ENCODE measurements around the gene PTPRD.

Gene PTPRD

DNA sequence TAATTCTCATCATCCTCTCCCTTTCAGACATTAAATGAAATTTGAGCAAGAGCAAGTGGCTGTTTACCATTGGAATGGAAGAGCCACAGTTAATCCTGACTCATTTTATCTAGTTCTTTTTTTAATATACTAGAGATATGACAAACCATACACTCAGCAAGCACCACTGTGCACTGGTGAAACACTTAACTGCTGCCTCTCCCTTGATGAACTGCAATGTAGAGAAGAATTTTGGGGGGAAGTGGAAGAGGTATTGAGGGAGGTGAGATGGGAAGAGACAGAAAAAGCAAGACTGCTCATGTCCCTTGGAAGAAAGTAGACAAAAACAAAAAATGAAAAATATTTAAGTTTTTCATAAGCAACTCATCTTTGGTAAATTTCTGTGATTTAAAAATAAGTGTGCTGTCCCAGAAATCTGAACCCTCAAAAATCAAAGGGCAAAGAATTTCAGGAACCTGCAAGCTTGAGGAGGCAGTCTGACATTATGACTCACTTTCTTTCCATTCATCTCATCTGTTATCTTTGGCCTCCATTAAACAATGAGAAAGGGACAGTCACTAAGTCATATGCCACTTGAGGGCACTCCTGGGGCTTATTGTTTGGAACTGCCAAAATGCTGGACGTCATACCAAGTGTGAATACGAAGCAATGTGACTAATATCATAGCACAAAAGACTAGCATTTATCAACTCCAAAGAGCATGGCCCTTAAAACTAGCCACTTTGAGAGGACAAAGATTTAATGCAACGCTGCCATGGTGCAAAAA, 2246.5 kb downstream of the PTPRD start:
- DNase-seq (ENCODE audit: insufficient read length) (no peak), FAIRE-seq (no peak)
- no peak for TF ChIP-seq POLR2AphosphoS5 (IDR thresholded peaks at IDR 0.05; ENCODE audit: low read depth, low read length)
- TF ChIP-seq POLR2A (IDR thresholded peaks at IDR 0.05; ENCODE audit: low read depth, low read length): no peak
- no peak for TF ChIP-seq TAF1 (IDR thresholded peaks at IDR 0.05; ENCODE audit: borderline replicate concordance, low read depth, low read length)

- no peak for DNase-seq (ENCODE audit: insufficient read length)
Measured at GRCh38 chr9:8365466-8366160, 2247.2 kb downstream of the PTPRD start.

GRCh38 chr9:8365029-8365428, 2247.8 kb downstream of the PTPRD start:
- DNase-seq (ENCODE audit: insufficient read length): no peak
- TF ChIP-seq POLR2A (IDR thresholded peaks at IDR 0.05; ENCODE audit: low read depth, low read length) (no peak), TAF1 (IDR thresholded peaks at IDR 0.05; ENCODE audit: borderline replicate concordance, low read depth, low read length) (no peak), POLR2AphosphoS5 (IDR thresholded peaks at IDR 0.05; ENCODE audit: low read depth, low read length) (no peak)
- FAIRE-seq: no peak

More at GRCh38 chr9:8365466-8366160, 2247.2 kb downstream of the PTPRD start:
- no peak for FAIRE-seq
- TF ChIP-seq POLR2AphosphoS5 (IDR thresholded peaks at IDR 0.05; ENCODE audit: low read depth, low read length): no peak
- TF ChIP-seq TAF1 (IDR thresholded peaks at IDR 0.05; ENCODE audit: borderline replicate concordance, low read depth, low read length): no peak
- TF ChIP-seq POLR2A (IDR thresholded peaks at IDR 0.05; ENCODE audit: low read depth, low read length): no peak

DNA sequence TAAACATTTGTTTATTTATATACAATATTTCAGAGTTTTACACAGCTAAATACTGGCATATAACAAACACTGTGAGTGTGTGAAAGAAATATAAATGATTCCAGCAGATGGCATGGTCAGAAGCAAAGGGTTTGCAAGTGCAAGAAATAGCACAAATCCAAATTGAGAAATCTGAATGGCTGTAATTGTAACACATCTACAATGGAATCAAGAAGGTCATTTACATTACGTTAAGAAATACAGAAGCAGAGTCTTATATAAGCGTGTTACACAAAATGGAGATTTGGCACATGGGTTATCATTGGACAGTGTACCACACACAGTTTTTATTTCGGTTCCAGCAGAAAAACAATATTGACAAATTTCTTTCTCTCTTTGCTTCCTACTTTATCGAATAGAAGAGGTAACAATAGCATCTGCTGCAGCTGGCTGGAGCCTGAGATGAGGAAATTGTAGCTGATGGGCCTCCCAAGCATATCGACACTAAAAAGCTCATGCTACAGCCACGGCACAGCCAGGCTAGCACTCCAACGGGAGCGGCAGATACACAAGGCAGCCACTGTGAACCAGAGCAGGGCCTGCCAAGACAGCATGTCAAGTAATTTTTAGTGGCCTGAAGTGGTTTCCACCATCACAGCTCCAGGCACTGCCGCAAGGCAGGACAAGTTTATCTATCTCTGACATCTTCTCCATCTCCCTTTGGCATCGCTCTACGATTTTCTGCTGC, 2248.6 kb downstream of the PTPRD start:
- TF ChIP-seq POLR2AphosphoS5 (IDR thresholded peaks at IDR 0.05; ENCODE audit: low read depth, low read length): no peak
- no peak for TF ChIP-seq TAF1 (IDR thresholded peaks at IDR 0.05; ENCODE audit: borderline replicate concordance, low read depth, low read length)
- no peak for TF ChIP-seq POLR2A (IDR thresholded peaks at IDR 0.05; ENCODE audit: low read depth, low read length)
- FAIRE-seq: no peak
- no peak for DNase-seq (ENCODE audit: insufficient read length)

GRCh38 chr9:8362250-8362649, 2250.6 kb downstream of the PTPRD start:
- FAIRE-seq (no peak), DNase-seq (ENCODE audit: insufficient read length) (no peak)
- TF ChIP-seq TAF1 (IDR thresholded peaks at IDR 0.05; ENCODE audit: borderline replicate concordance, low read depth, low read length): no peak
- no peak for TF ChIP-seq POLR2A (IDR thresholded peaks at IDR 0.05; ENCODE audit: low read depth, low read length)
- TF ChIP-seq POLR2AphosphoS5 (IDR thresholded peaks at IDR 0.05; ENCODE audit: low read depth, low read length): no peak

DNA sequence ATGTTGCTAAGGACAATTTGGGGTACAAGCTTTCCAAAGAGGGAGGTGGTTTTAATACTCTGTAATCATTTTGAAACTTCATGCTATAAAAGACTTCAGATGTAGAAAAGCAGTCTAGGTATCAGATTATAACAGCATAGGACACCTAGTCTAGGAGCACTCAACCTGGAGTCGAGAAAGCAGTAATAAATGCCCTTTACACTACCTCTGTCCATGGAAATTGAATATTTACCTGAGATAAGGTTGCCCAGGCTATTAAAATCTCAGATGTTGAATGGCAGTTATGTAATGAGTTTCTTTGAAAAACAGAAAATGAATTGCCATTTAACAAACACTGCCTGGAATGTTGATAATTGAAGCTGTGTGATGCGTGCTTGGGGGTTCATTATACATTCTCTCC, 2251.4 kb downstream of the PTPRD start:
- no peak for DNase-seq (ENCODE audit: insufficient read length)
- FAIRE-seq: no peak
- TF ChIP-seq POLR2AphosphoS5 (IDR thresholded peaks at IDR 0.05; ENCODE audit: low read depth, low read length) (no peak), TAF1 (IDR thresholded peaks at IDR 0.05; ENCODE audit: borderline replicate concordance, low read depth, low read length) (no peak), POLR2A (IDR thresholded peaks at IDR 0.05; ENCODE audit: low read depth, low read length) (no peak)

- FAIRE-seq: no peak
- no peak for TF ChIP-seq POLR2AphosphoS5 (IDR thresholded peaks at IDR 0.05; ENCODE audit: low read depth, low read length)
- TF ChIP-seq TAF1 (IDR thresholded peaks at IDR 0.05; ENCODE audit: borderline replicate concordance, low read depth, low read length): no peak
- TF ChIP-seq POLR2A (IDR thresholded peaks at IDR 0.05; ENCODE audit: low read depth, low read length): no peak
- DNase-seq (ENCODE audit: insufficient read length): no peak
Measured at GRCh38 chr9:8356406-8356805, 2256.4 kb downstream of the PTPRD start.

- no peak for TF ChIP-seq TAF1 (IDR thresholded peaks at IDR 0.05; ENCODE audit: borderline replicate concordance, low read depth, low read length)
- TF ChIP-seq POLR2AphosphoS5 (IDR thresholded peaks at IDR 0.05; ENCODE audit: low read depth, low read length): no peak
- TF ChIP-seq POLR2A (IDR thresholded peaks at IDR 0.05; ENCODE audit: low read depth, low read length): no peak
- no peak for FAIRE-seq
Measured at GRCh38 chr9:8351436-8351835, 2261.4 kb downstream of the PTPRD start.

DNA sequence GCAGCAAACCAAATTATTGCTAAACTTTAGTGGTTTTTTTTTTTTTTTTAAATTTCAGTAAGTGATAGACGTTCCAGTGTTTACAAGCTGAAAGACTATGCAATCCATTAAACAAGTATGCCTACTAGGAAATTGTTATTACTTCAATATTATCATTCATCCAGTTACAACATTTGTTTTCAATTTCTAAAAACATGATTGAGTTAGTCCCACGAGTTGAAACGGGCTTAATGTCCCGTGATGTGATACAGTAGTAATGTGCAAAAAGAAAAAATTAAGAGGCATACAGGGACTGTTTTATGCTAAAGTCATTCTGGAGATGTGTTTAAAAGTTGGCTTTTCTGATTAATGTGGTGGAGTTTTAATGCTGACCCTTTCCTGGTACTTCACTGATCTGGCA, 2262.9 kb downstream of the PTPRD start:
- no peak for TF ChIP-seq POLR2A (IDR thresholded peaks at IDR 0.05; ENCODE audit: low read depth, low read length)
- no peak for TF ChIP-seq POLR2AphosphoS5 (IDR thresholded peaks at IDR 0.05; ENCODE audit: low read depth, low read length)
- TF ChIP-seq TAF1 (IDR thresholded peaks at IDR 0.05; ENCODE audit: borderline replicate concordance, low read depth, low read length): no peak
- FAIRE-seq: no peak
- no peak for DNase-seq (ENCODE audit: insufficient read length)

More at GRCh38 chr9:8351436-8351835, 2261.4 kb downstream of the PTPRD start:
- DNase-seq (ENCODE audit: insufficient read length): no peak

DNA sequence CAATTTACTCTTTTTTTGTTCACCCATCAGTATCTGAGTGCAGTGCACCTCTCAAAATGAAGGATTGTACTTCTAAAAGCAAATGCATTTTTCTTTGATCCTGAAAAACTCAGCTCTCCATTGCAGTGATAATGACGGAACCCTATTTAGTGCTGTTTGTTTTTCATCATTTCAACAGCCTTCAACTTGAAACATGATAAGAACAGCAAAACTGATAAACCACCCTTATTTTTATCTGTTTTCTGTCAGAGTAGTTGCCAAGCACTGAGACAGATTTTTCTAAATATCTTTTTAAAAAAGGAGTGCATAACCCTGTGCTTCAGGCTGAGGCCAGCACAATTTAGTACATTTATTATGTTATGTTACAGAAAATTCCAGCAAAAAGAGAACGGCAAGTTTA, 2263.4 kb downstream of the PTPRD start:
- DNase-seq (ENCODE audit: insufficient read length) (no peak), FAIRE-seq (no peak)
- TF ChIP-seq TAF1 (IDR thresholded peaks at IDR 0.05; ENCODE audit: borderline replicate concordance, low read depth, low read length) (no peak), POLR2A (IDR thresholded peaks at IDR 0.05; ENCODE audit: low read depth, low read length) (no peak), POLR2AphosphoS5 (IDR thresholded peaks at IDR 0.05; ENCODE audit: low read depth, low read length) (no peak)

DNA sequence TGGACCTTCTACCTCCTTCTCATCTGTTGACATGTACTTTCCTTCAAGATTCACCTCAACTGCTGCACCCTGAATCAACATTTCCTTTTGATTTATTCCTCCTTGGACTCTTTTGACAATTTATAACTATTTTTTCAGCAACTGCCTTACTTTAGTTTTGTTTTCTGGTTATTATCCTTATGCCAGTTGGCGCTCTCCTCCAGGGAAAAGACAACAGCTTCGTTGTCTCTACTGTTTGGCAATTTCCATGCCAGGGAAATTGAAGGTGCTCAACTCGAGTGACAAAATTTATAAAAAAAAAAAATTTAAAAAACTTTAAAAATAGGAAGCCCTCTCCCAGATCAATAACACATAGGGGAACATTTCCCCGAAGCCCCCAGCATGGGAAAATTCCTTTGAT, 2264.0 kb downstream of the PTPRD start:
- no peak for FAIRE-seq
- TF ChIP-seq POLR2AphosphoS5 (IDR thresholded peaks at IDR 0.05; ENCODE audit: low read depth, low read length) (no peak), POLR2A (IDR thresholded peaks at IDR 0.05; ENCODE audit: low read depth, low read length) (no peak), TAF1 (IDR thresholded peaks at IDR 0.05; ENCODE audit: borderline replicate concordance, low read depth, low read length) (no peak)

More for the DNA sequence above, 2264.0 kb downstream of the PTPRD start:
- no peak for DNase-seq (ENCODE audit: insufficient read length)

Data from GM12892 (cell line).